Ureter (tissue), 1 donor: ENCODE measurements around the gene C2CD2. TPM values are rescaled to one million over a fixed set of nuclear protein-coding genes. Genes with fewer than 3 reads are reported as not detected.
A peak's percentile ranks its signal among the peaks of the same experiment; 100 is the strongest.
"Not testable (repeated sequence)": the region's sequence is repeated elsewhere in the genome, so short reads cannot be mapped to it uniquely, and the experiment has no call there.

Experiments
- DNase-seq: peaks from one replicate; pipeline ENCODE4 v3.0.0-alpha.2; 2020; ENCODE audit warnings: low spot score
- total RNA-seq: library from RNA; stranded (reverse); gene quantifications from one replicate; pipeline ENCODE4 v1.2.4, GENCODE V29; 2023
- donor health status: DM: yes; HTN: yes; CAD: no.

C2CD2 gene
- total RNA-seq, 1 donor from 2014 or later: 66.4 TPM

GRCh38 chr21:41958886-41959563 is 5.2 kb upstream of the C2CD2 start:
- peak; percentile 41 for DNase-seq

GRCh38 chr21:41957991-41958766 is 4.4 kb upstream of the C2CD2 start:
- peak; percentile 74 for DNase-seq

- DNase-seq: no peak
These were observed 3.3 kb upstream of the C2CD2 start for GRCh38 chr21:41956926-41957729.

- no peak for DNase-seq
These were observed 1.7 kb upstream of the C2CD2 start for GRCh38 chr21:41955516-41955915.

GRCh38 chr21:41954654-41955499 is 1.1 kb upstream of the C2CD2 start:
- no peak for DNase-seq

- no peak for DNase-seq
These were observed 478 bp downstream of the C2CD2 start for GRCh38 chr21:41953249-41953830.

GRCh38 chr21:41952568-41953248 is 1.1 kb downstream of the C2CD2 start:
- no peak for DNase-seq

- DNase-seq: no peak
These were observed 1.8 kb downstream of the C2CD2 start for GRCh38 chr21:41951876-41952567.

GRCh38 chr21:41950941-41951351 is 2.9 kb downstream of the C2CD2 start:
- no peak for DNase-seq

- DNase-seq: not testable (repeated sequence)
These were observed 4.2 kb downstream of the C2CD2 start for GRCh38 chr21:41949631-41950030.

GRCh38 chr21:41948901-41949300 is 4.9 kb downstream of the C2CD2 start:
- DNase-seq: no peak

- DNase-seq: no peak
These were observed 5.5 kb downstream of the C2CD2 start for GRCh38 chr21:41948078-41948895.

GRCh38 chr21:41945982-41946381 is 7.8 kb downstream of the C2CD2 start:
- no peak for DNase-seq

GRCh38 chr21:41943851-41944250 is 10.0 kb downstream of the C2CD2 start:
- DNase-seq: no peak

- DNase-seq: no peak
These were observed 11.4 kb downstream of the C2CD2 start for GRCh38 chr21:41942457-41942856.

- DNase-seq: no peak
These were observed 11.9 kb downstream of the C2CD2 start for GRCh38 chr21:41941941-41942340.

- DNase-seq: no peak
These were observed 13.4 kb downstream of the C2CD2 start for GRCh38 chr21:41940431-41940830.

GRCh38 chr21:41939391-41939790 is 14.4 kb downstream of the C2CD2 start:
- no peak for DNase-seq
